Suprapubic skin (tissue), 4 donors: ENCODE data around the gene SEMA3G. TPM values are rescaled to one million over a fixed set of nuclear protein-coding genes. Genes with fewer than 3 reads are reported as not detected.

Source experiments
- DNase-seq, 2 donors: peaks; one replicate each; pipeline ENCODE4 v3.0.0-alpha.2; 2019; ENCODE audit warnings: low spot score in 2 of 2
- H3K27ac ChIP-seq: fragments of 200-600 bp; sonication (generic); one replicate; pipeline ENCODE4 v1.5.1; 2019
- H3K27me3 ChIP-seq: fragments of 200-600 bp; sonication (generic); one replicate; pipeline ENCODE4 v1.5.1; 2019
- H3K36me3 ChIP-seq: fragments of 200-600 bp; sonication (generic); one replicate; pipeline ENCODE4 v1.5.1; 2019
- H3K4me1 ChIP-seq: fragments of 200-600 bp; sonication (generic); one replicate; pipeline ENCODE4 v1.5.1; 2019
- H3K4me3 ChIP-seq: fragments of 200-600 bp; sonication (generic); one replicate; pipeline ENCODE4 v1.5.1; 2019; ENCODE audit warnings: mild to moderate bottlenecking
- H3K9me3 ChIP-seq: fragments of 200-600 bp; sonication (generic); one replicate; pipeline ENCODE4 v1.5.1; 2019
- EP300 ChIP-seq: sonication (generic); formaldehyde crosslinking; IDR thresholded peaks from one replicate; pipeline ENCODE4 v1.6.1; 2017; ENCODE audit warnings: antibody characterized with exemption
- POLR2A ChIP-seq, 2 donors: fragments of 450-650 bp; IDR thresholded peaks; one replicate each; pipeline ENCODE4 v1.6.1; 2017; ENCODE audit warnings: antibody characterized with exemption in 2 of 2, mild to moderate bottlenecking in 2 of 2, moderate library complexity in 2 of 2
- POLR2AphosphoS5 ChIP-seq, 3 donors: sonication (generic); formaldehyde crosslinking; IDR thresholded peaks; one replicate each; pipeline ENCODE4 v1.6.1; 2017; ENCODE audit warnings: antibody characterized with exemption in 3 of 3
- WGBS: methylation state at CpG from one replicate; pipeline ENCODE4 v1.1.5; 2018; 5-methylcytosine and 5-hydroxymethylcytosine counted together
- total RNA-seq, 4 donors: library from RNA; depleted of rRNA; stranded (reverse); fragments of >200 nt; gene quantifications; one replicate each; pipeline ENCODE4 v1.1.0, GENCODE V29; 2016
- TF ChIP-seq, protein P1 (sequence below), 2 donors: fragments of 200-600 bp in 1 of 2; fragments of 450-650 bp in 1 of 2; sonication (generic) in 1 of 2; IDR thresholded peaks; one replicate each; pipeline ENCODE4 v1.5.1; 2016 to 2019; ENCODE audit warnings: antibody characterized with exemption in 2 of 2, mild to moderate bottlenecking in 1 of 2, moderate library complexity in 1 of 2

SEMA3G gene
- total RNA-seq, 4 donors from 2014 or later = 14.4 to 44.0 (median 26.5) TPM

DNA sequence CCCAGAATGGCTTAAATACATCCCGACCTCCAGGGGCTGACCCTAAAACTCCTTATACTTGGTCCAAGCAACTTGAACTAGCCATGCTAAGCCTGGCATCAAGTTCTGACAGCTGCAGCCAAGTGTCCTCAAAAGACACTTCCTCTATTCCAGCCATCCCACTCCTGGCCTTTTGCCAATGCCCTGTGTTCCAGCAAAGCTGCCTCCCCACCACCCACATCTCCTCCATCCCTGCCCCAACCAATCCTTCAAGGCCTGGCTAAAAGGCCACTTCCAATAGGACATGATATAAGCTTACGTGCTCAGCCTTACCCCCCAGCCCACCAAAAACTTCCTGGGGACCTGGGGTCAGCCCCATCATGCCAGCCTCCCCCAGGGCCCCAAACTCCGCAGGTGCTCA is 40.9 kb downstream of the SEMA3G start:
- WGBS = 80% methylated on average over 3 of the region's 3 CpGs
- no peak overlapping the region for H3K27ac ChIP-seq
- peaks cover 83% of the 10 kb centered on the region for H3K36me3 ChIP-seq
- peak in 1 of 2 donors; percentile 61 for DNase-seq
- TF ChIP-seq EP300 = no peak
- TF ChIP-seq POLR2A (IDR thresholded peaks at IDR 0.05) = no peak
- TF ChIP-seq POLR2AphosphoS5 (IDR thresholded peaks at IDR 0.05) = no peak
- TF ChIP-seq, protein P1, sequence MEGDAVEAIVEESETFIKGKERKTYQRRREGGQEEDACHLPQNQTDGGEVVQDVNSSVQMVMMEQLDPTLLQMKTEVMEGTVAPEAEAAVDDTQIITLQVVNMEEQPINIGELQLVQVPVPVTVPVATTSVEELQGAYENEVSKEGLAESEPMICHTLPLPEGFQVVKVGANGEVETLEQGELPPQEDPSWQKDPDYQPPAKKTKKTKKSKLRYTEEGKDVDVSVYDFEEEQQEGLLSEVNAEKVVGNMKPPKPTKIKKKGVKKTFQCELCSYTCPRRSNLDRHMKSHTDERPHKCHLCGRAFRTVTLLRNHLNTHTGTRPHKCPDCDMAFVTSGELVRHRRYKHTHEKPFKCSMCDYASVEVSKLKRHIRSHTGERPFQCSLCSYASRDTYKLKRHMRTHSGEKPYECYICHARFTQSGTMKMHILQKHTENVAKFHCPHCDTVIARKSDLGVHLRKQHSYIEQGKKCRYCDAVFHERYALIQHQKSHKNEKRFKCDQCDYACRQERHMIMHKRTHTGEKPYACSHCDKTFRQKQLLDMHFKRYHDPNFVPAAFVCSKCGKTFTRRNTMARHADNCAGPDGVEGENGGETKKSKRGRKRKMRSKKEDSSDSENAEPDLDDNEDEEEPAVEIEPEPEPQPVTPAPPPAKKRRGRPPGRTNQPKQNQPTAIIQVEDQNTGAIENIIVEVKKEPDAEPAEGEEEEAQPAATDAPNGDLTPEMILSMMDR (IDR thresholded peaks at IDR 0.05) = no peak
- no peak overlapping the region for H3K4me3 ChIP-seq
- H3K9me3 ChIP-seq = no peaks in the 10 kb centered on the region
- peaks cover 84% of the 10 kb centered on the region for H3K4me1 ChIP-seq
- H3K27me3 ChIP-seq = no peaks in the 10 kb centered on the region

DNA sequence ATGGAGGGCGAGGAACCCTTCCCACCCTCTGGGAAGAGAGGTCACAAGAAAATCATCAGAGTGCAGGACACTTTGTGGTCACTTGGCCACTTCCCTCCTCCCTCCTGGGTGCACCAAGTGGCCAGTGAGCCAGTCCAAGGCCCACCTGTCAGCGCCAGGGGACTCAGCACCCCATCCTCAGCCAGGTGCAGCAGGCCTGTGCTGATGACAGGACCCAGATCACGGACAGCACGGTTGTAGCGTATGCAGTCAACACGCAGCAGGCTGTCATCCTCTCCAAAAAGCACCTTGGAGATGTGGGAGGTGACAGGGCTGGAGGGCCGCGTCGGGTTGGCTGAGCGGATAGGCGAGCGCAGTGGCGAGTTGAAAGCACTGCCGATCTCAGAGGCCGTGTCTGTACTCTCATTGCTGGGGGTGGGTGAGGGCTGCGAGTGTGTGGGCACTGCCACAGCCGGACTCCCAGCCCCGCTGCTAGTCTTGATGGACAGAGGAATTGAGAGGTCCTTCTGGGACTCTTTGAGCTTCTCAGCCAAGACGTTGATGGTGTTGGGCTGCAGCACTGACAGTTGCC is 41.5 kb downstream of the SEMA3G start:
- 60% methylated on average over 14 of the region's 19 CpGs for WGBS
- Histone ChIP-seq H3K4me3 (no peak overlapping the region), H3K4me1 (peaks cover 78% of the 10 kb centered on the region), H3K27me3 (no peaks in the 10 kb centered on the region), H3K27ac (peak overlapping the region; percentile 17), H3K36me3 (peaks cover 83% of the 10 kb centered on the region), H3K9me3 (no peaks in the 10 kb centered on the region)
- TF ChIP-seq, protein P1 (IDR thresholded peaks at IDR 0.05) = no peak
- TF ChIP-seq EP300 = no peak
- TF ChIP-seq POLR2A (IDR thresholded peaks at IDR 0.05) = no peak
- no peak for TF ChIP-seq POLR2AphosphoS5 (IDR thresholded peaks at IDR 0.05)
- DNase-seq = peak in 1 of 2 donors; percentile 56

DNA sequence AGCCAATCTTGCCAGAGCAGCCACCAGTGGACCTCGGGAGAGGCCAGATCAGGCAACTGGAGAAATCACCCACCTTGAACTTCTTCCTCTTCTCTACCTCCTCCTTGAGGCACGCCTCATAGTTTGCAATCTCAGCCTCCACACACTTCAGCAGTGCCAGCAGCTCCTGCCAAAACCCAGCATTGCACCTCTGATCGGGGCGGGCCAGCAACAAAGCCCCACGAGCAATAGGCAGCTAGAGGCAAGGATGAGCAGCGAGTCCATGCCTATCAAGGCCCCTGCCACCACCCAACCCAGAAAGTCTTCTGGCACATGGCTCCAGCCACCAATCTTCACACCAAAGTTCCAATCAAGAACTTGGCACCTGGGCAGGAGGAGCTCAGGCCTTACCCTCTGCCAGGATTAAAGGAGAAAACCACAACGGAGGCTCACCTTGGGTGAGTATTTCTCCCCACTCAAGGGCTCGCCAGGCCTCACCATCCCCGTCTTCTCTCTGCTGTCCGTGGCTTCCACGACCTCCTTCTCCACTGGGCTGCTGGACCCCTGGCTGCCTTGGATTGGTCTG is 42.1 kb downstream of the SEMA3G start:
- DNase-seq = peak in 1 of 2 donors; percentile 61
- Histone ChIP-seq H3K4me1 (peaks cover 72% of the 10 kb centered on the region), H3K27me3 (no peaks in the 10 kb centered on the region), H3K9me3 (no peaks in the 10 kb centered on the region), H3K27ac (peak overlapping the region; percentile 17), H3K4me3 (no peak overlapping the region), H3K36me3 (peaks cover 80% of the 10 kb centered on the region)
- TF ChIP-seq POLR2A (IDR thresholded peaks at IDR 0.05) (no peak), POLR2AphosphoS5 (IDR thresholded peaks at IDR 0.05) (no peak), EP300 (no peak)
- TF ChIP-seq, protein P1 (IDR thresholded peaks at IDR 0.05) = no peak
- 53% methylated on average over 11 of the region's 11 CpGs for whole genome bisulfite sequencing

DNA sequence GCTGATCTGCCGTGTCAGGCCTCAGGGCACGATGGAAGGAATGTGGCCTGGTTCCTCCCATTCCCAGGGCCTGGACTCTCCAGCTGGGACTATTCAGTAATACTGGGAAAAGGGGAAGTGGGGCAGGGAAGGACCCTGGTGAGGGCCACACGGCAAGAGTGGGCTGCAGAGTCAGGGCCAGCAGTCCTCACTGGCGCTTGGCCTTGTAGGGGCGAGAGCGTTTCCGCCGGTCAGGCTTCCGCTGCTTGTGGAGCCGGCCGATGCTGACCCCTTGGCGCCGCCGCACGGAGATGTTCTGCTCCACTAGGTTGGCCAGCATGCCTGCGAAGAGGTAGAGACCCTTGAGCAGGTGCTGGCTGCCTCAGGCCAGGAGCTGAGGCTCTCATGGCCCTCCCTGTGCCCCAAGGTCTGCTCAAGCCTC is 42.8 kb downstream of the SEMA3G start:
- Histone ChIP-seq H3K27ac (no peak overlapping the region), H3K4me3 (no peak overlapping the region), H3K27me3 (no peaks in the 10 kb centered on the region), H3K9me3 (no peaks in the 10 kb centered on the region), H3K4me1 (peaks cover 66% of the 10 kb centered on the region), H3K36me3 (peaks cover 73% of the 10 kb centered on the region)
- 60% methylated on average over 4 of the region's 16 CpGs for WGBS
- TF ChIP-seq POLR2AphosphoS5 (IDR thresholded peaks at IDR 0.05) = no peak
- TF ChIP-seq, protein P1 (IDR thresholded peaks at IDR 0.05) = no peak
- DNase-seq = peak in 1 of 2 donors; percentile 55

DNA sequence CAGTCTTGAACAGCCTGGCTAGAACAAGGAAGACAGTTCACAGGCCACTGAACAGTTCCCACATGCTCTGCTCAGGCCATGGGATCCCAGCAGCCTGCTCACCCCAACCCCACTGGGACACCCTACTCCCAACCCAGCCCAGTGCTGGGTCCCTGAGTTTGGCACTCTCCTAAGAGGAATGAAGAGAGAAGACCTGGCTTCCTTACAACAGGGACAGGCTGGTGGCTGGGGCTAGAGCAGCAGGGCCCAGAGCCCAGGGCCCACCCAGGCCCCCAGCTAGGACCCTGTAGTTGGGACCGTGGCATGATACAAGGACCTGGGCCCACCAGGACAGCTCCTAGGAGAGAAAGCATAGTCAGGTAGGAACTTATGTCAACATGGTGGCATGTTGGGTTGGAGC is 43.4 kb downstream of the SEMA3G start:
- H3K27ac ChIP-seq = no peak overlapping the region
- H3K27me3 ChIP-seq = no peaks in the 10 kb centered on the region
- peaks cover 71% of the 10 kb centered on the region for H3K36me3 ChIP-seq
- DNase-seq = no peak
- WGBS = 100% methylated on average over 1 of the region's 1 CpG
- peaks cover 60% of the 10 kb centered on the region for H3K4me1 ChIP-seq
- TF ChIP-seq, protein P1 (IDR thresholded peaks at IDR 0.05) = no peak
- TF ChIP-seq EP300 = no peak
- TF ChIP-seq POLR2AphosphoS5 (IDR thresholded peaks at IDR 0.05) = no peak
- no peak for TF ChIP-seq POLR2A (IDR thresholded peaks at IDR 0.05)
- H3K4me3 ChIP-seq = no peak overlapping the region
- no peaks in the 10 kb centered on the region for H3K9me3 ChIP-seq
